Adipocyte (in vitro differentiated cells): ENCODE measurements around the gene OTOGL.

ENCODE experiments used
- DNase-seq: peaks from one replicate; pipeline ENCODE4 v3.0.0-alpha.2; 2015; ENCODE audit warnings: low read depth
- H3K27me3 ChIP-seq: replicated peaks from 2 replicates; pipeline ENCODE4 v1.7.0; 2013; ENCODE audit warnings: mild to moderate bottlenecking, low read length, moderate library complexity; ENCODE audit not compliant: control insufficient read depth, insufficient read depth
- H3K36me3 ChIP-seq: 2 replicates; pipeline ENCODE4 v1.7.0; 2013; ENCODE audit warnings: low read length, mild to moderate bottlenecking, moderate library complexity; ENCODE audit not compliant: control insufficient read depth, insufficient read depth, severe bottlenecking
- H3K4me1 ChIP-seq: 2 replicates; pipeline ENCODE4 v1.7.0; 2013; ENCODE audit warnings: mild to moderate bottlenecking, low read length, moderate library complexity; ENCODE audit not compliant: control insufficient read depth, insufficient read depth
- H3K4me3 ChIP-seq: 2 replicates; pipeline ENCODE4 v1.7.0; 2013; ENCODE audit warnings: mild to moderate bottlenecking, low read length, moderate library complexity
- H3K9ac ChIP-seq: 2 replicates; pipeline ENCODE4 v1.7.0; 2013; ENCODE audit warnings: mild to moderate bottlenecking, low read length, moderate library complexity
- H3K9me3 ChIP-seq: 2 replicates; pipeline ENCODE4 v1.7.0; 2013; ENCODE audit warnings: mild to moderate bottlenecking, low read length, moderate library complexity; ENCODE audit not compliant: control insufficient read depth

The OTOGL gene

DNA sequence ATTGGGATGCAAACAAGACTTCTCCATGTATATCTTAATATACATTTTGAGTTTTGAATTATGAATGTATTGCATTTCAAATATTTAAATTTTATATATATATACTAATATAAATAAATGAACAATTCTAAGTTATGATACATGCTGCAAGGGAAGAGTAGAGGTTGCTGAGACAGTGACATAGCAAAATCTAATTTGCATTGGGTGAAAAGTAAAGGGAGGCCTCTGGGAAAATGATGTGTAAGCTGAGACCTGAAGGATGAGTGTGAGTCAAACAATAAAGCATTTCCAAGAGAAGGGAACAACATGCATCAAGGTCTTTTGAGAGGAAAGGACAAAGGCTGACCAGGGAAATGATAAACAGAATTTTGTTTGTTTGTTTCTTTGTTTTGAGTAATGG is 281.8 kb downstream of the OTOGL start:
- Histone ChIP-seq H3K4me3 (no peak overlapping the region), H3K9me3 (no peaks in the 10 kb centered on the region), H3K36me3 (no peaks in the 10 kb centered on the region), H3K27me3 (no peaks in the 10 kb centered on the region), H3K9ac (no peak overlapping the region), H3K4me1 (no peaks in the 10 kb centered on the region)
- peak; percentile 6 for DNase-seq

DNA sequence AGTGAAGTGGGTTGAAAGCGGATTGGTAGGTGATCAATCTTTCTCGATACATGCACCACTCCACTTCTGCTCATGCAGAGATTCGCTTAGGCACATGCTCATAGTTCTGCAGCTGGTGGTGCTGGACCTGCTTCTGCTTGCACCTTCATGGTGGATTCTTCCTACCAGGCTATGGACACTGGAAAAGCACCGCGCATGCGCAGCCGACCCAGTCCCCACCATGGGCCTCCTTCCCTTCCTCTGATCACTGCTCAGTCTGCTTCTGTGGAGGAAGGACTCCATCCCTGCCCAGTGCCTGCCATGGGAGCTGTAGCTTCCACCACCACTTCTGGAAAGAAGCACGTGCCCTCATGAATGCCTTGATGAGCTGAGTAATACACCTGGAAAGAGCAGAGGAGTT is 282.9 kb downstream of the OTOGL start:
- Histone ChIP-seq H3K4me3 (no peak overlapping the region), H3K4me1 (no peaks in the 10 kb centered on the region), H3K9ac (no peak overlapping the region), H3K36me3 (no peaks in the 10 kb centered on the region), H3K9me3 (no peaks in the 10 kb centered on the region), H3K27me3 (no peaks in the 10 kb centered on the region)
- no peak for DNase-seq

DNA sequence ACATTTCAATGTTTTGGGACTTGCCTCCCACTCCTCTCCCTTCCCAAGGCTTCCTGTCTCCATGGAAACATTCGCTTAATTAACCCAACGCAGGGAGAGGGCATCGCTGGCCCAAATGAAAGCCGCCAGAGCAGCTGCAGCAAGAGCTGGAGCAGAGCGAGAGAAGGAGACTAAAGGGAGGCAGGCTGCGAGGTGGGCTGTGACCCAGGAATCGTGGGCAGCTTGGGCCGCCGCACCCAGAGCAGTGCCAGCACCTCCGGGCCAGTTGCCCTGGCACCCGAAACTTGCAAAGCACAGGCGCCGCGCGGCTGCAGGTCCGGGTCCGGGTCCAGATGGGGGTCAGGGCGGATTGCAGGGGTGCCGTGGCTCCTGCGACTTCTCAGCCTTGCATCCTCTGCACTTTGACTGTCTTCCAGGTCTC is 301.2 kb downstream of the OTOGL start:
- Histone ChIP-seq H3K4me3 (peak overlapping the region; percentile 77), H3K36me3 (no peaks in the 10 kb centered on the region), H3K4me1 (peaks cover 6% of the 10 kb centered on the region), H3K9ac (peak overlapping the region; percentile 44), H3K9me3 (no peaks in the 10 kb centered on the region), H3K27me3 (no peaks in the 10 kb centered on the region)
- DNase-seq = no peak

DNA sequence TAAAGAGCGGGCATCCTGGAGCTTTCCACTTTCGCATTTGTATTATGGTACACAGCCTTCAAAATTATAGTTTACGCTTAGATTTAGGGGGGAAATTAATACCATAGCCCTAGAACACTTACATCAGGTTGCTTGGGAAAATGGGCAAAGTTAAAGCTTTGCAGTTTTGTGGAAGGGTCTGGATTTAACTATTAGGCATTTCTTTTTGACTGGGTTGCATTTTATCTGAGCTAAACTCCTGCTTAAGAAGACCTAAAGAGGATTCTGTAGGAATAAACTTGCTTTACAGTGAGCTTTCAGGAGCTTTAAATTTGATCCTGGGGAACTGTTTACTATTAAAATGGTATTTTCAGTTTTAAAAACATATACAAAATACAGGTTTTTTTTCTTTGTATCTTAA is 301.9 kb downstream of the OTOGL start:
- H3K36me3 ChIP-seq = no peaks in the 10 kb centered on the region
- H3K9me3 ChIP-seq = no peaks in the 10 kb centered on the region
- no peak for DNase-seq
- no peaks in the 10 kb centered on the region for H3K27me3 ChIP-seq
- no peak overlapping the region for H3K9ac ChIP-seq
- peaks cover 6% of the 10 kb centered on the region for H3K4me1 ChIP-seq
- peak overlapping the region; percentile 77 for H3K4me3 ChIP-seq

GRCh38 chr12:80404629-80405028 is 305.3 kb downstream of the OTOGL start:
- no peaks in the 10 kb centered on the region for H3K36me3 ChIP-seq
- H3K27me3 ChIP-seq = no peaks in the 10 kb centered on the region
- DNase-seq = no peak
- H3K4me3 ChIP-seq = no peak overlapping the region
- H3K4me1 ChIP-seq = peaks cover 6% of the 10 kb centered on the region
- H3K9me3 ChIP-seq = no peaks in the 10 kb centered on the region
- no peak overlapping the region for H3K9ac ChIP-seq

DNA sequence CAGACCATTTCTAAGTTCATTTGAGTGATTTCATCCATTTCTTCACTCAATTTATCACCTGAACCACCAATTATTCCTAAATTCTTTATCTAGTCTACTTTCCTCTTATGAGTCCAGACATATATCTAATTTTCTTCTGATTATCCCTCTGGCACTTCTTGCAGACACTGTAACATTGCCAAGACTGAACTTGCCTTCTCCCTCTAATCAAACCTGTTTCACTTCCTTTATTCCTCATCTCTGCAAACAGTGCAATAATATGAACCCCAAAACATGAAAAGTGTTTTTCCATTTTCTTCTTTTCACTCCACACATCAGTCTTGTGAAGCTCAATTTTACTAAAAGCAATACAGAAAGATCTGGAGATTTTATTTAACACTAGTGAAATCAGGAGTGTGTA is 306.9 kb downstream of the OTOGL start:
- H3K4me1 ChIP-seq = peaks cover 6% of the 10 kb centered on the region
- DNase-seq = no peak

DNA sequence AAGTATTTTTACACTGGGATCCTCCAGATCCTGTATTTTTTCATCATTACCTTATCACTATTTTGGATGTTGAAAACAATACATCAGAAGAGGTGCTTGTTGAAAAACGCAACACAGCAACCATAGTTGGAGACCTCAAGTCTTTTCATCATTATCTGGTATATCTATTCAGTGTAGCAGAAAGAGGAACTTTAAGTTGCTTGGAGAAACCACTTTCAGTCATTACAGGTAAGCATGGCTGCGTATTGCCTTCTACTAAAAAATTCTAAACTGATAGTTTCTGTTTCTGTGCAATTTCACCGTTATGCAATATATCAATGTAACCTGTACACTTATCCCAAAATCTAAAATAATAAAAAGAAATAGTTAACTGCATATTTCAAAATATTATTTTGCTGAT is 312.4 kb downstream of the OTOGL start:
- Histone ChIP-seq H3K4me3 (no peak overlapping the region), H3K27me3 (no peaks in the 10 kb centered on the region), H3K9ac (no peak overlapping the region), H3K4me1 (peaks cover 6% of the 10 kb centered on the region), H3K36me3 (no peaks in the 10 kb centered on the region), H3K9me3 (no peaks in the 10 kb centered on the region)
- no peak for DNase-seq

More for the DNA sequence above, 306.9 kb downstream of the OTOGL start:
- no peak overlapping the region for H3K4me3 ChIP-seq
- H3K27me3 ChIP-seq = no peaks in the 10 kb centered on the region
- H3K9me3 ChIP-seq = no peaks in the 10 kb centered on the region
- H3K36me3 ChIP-seq = no peaks in the 10 kb centered on the region
- H3K9ac ChIP-seq = no peak overlapping the region

DNA sequence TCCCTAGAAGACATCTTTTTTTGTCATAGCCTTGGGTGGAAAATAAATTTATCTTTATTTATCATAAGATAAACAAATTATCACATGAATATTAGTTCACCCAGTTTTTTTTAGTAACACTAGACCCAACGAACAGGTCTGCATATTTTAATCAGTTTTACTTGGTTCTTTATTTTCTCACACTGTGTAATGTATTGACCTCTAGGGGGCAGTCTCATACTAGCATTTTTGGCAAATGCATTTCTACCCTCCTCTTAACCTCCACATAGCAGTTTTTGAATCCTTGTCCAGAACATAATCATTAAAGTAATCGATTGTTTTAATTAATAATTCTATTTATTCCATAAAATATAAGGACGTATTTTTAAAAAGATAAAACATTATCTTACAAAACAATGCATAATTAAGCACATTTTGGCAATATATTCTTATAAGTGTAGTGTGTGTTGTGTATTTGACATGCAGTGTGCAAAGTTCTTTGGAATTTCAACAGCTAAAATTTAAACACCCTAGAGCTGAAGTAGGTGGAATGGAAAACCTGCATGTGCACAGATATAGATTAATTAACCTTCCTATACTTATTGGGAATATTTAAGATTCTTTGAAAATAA is 313.1 kb downstream of the OTOGL start:
- DNase-seq = peak; percentile 93
- Histone ChIP-seq H3K9ac (no peak overlapping the region), H3K27me3 (no peaks in the 10 kb centered on the region), H3K4me3 (no peak overlapping the region), H3K36me3 (no peaks in the 10 kb centered on the region), H3K4me1 (peaks cover 6% of the 10 kb centered on the region), H3K9me3 (no peaks in the 10 kb centered on the region)

- no peaks in the 10 kb centered on the region for H3K36me3 ChIP-seq
- no peaks in the 10 kb centered on the region for H3K9me3 ChIP-seq
- peaks cover 6% of the 10 kb centered on the region for H3K4me1 ChIP-seq
- DNase-seq = no peak
- no peak overlapping the region for H3K4me3 ChIP-seq
- no peak overlapping the region for H3K9ac ChIP-seq
- H3K27me3 ChIP-seq = no peaks in the 10 kb centered on the region
These were observed 314.1 kb downstream of the OTOGL start for GRCh38 chr12:80413462-80413861.

GRCh38 chr12:80415466-80415865 is 316.1 kb downstream of the OTOGL start:
- Histone ChIP-seq H3K9me3 (no peaks in the 10 kb centered on the region), H3K9ac (no peak overlapping the region), H3K4me3 (no peak overlapping the region), H3K4me1 (peaks cover 6% of the 10 kb centered on the region), H3K36me3 (no peaks in the 10 kb centered on the region), H3K27me3 (no peaks in the 10 kb centered on the region)
- DNase-seq = no peak

DNA sequence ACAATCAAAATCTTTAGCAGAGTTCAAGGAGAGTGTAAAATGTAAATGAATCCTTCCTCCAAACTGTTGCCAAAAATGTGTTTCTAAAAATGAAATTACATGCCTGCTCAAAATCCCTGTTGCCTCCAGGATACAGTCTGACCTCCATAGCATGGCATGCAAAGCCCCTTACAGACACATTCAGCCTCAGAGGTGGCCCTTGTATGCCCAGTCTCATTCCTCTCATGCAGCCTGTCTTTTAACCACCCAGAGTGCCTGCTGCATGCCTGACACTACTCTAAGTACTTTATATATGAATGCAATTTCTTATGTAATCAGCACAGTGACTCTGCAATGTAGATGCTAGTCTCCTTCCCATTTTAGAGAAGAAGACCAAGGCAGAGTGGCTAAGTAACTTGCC is 320.3 kb downstream of the OTOGL start:
- peaks cover 4% of the 10 kb centered on the region for H3K4me1 ChIP-seq
- H3K36me3 ChIP-seq = no peaks in the 10 kb centered on the region
- no peaks in the 10 kb centered on the region for H3K9me3 ChIP-seq
- peak; percentile 77 for DNase-seq
- no peak overlapping the region for H3K9ac ChIP-seq
- no peaks in the 10 kb centered on the region for H3K27me3 ChIP-seq
- H3K4me3 ChIP-seq = no peak overlapping the region

- Histone ChIP-seq H3K4me3 (no peak overlapping the region), H3K9ac (no peak overlapping the region), H3K9me3 (no peaks in the 10 kb centered on the region), H3K36me3 (no peaks in the 10 kb centered on the region), H3K4me1 (peaks cover 4% of the 10 kb centered on the region), H3K27me3 (no peaks in the 10 kb centered on the region)
- no peak for DNase-seq
These were observed 320.7 kb downstream of the OTOGL start for GRCh38 chr12:80420075-80420474.
